ENCODE measurements around the gene ARHGEF7.
"Not testable (repeated sequence)": the region's sequence is repeated elsewhere in the genome, so short reads cannot be mapped to it uniquely, and the experiment has no call there.

DNA sequence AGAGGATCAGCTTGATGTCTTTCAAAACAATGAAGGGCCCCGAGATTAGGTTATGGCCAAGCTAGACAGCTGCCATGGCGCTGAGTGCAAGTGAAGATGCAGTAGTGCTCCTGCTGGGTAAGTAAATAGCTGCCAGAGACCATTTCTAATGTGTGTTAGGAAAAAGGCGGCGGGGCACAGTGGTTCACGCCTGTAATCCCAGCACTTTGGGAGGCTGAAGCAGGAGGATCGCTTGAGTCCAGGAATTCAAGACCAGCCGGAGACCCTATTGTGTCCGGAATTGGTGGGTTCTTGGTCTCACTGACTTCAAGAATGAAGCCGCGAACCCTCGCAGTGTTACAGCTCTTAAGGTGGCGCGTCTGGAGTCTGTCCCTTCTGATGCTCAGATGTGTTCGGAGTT lies 32.3 kb upstream of the ARHGEF7 start:
- TF ChIP-seq, protein P1, sequence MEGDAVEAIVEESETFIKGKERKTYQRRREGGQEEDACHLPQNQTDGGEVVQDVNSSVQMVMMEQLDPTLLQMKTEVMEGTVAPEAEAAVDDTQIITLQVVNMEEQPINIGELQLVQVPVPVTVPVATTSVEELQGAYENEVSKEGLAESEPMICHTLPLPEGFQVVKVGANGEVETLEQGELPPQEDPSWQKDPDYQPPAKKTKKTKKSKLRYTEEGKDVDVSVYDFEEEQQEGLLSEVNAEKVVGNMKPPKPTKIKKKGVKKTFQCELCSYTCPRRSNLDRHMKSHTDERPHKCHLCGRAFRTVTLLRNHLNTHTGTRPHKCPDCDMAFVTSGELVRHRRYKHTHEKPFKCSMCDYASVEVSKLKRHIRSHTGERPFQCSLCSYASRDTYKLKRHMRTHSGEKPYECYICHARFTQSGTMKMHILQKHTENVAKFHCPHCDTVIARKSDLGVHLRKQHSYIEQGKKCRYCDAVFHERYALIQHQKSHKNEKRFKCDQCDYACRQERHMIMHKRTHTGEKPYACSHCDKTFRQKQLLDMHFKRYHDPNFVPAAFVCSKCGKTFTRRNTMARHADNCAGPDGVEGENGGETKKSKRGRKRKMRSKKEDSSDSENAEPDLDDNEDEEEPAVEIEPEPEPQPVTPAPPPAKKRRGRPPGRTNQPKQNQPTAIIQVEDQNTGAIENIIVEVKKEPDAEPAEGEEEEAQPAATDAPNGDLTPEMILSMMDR (IDR thresholded peaks at IDR 0.05): not testable (repeated sequence)
- TF ChIP-seq, protein P2, sequence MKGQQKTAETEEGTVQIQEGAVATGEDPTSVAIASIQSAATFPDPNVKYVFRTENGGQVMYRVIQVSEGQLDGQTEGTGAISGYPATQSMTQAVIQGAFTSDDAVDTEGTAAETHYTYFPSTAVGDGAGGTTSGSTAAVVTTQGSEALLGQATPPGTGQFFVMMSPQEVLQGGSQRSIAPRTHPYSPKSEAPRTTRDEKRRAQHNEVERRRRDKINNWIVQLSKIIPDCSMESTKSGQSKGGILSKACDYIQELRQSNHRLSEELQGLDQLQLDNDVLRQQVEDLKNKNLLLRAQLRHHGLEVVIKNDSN (CRISPR knock-in tag; IDR thresholded peaks at IDR 0.05): not testable (repeated sequence)
- TF ChIP-seq ZNF396 (CRISPR knock-in tag; IDR thresholded peaks at IDR 0.05; ENCODE audit: borderline replicate concordance); FOXK1 (CRISPR knock-in tag; IDR thresholded peaks at IDR 0.05): not testable (repeated sequence)
- TF ChIP-seq, protein P3, sequence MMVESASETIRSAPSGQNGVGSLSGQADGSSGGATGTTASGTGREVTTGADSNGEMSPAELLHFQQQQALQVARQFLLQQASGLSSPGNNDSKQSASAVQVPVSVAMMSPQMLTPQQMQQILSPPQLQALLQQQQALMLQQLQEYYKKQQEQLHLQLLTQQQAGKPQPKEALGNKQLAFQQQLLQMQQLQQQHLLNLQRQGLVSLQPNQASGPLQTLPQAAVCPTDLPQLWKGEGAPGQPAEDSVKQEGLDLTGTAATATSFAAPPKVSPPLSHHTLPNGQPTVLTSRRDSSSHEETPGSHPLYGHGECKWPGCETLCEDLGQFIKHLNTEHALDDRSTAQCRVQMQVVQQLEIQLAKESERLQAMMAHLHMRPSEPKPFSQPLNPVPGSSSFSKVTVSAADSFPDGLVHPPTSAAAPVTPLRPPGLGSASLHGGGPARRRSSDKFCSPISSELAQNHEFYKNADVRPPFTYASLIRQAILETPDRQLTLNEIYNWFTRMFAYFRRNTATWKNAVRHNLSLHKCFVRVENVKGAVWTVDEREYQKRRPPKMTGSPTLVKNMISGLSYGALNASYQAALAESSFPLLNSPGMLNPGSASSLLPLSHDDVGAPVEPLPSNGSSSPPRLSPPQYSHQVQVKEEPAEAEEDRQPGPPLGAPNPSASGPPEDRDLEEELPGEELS (CRISPR knock-in tag; IDR thresholded peaks at IDR 0.05): not testable (repeated sequence)
- TF ChIP-seq, protein P4, sequence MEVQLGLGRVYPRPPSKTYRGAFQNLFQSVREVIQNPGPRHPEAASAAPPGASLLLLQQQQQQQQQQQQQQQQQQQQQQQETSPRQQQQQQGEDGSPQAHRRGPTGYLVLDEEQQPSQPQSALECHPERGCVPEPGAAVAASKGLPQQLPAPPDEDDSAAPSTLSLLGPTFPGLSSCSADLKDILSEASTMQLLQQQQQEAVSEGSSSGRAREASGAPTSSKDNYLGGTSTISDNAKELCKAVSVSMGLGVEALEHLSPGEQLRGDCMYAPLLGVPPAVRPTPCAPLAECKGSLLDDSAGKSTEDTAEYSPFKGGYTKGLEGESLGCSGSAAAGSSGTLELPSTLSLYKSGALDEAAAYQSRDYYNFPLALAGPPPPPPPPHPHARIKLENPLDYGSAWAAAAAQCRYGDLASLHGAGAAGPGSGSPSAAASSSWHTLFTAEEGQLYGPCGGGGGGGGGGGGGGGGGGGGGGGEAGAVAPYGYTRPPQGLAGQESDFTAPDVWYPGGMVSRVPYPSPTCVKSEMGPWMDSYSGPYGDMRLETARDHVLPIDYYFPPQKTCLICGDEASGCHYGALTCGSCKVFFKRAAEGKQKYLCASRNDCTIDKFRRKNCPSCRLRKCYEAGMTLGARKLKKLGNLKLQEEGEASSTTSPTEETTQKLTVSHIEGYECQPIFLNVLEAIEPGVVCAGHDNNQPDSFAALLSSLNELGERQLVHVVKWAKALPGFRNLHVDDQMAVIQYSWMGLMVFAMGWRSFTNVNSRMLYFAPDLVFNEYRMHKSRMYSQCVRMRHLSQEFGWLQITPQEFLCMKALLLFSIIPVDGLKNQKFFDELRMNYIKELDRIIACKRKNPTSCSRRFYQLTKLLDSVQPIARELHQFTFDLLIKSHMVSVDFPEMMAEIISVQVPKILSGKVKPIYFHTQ (CRISPR knock-in tag; IDR thresholded peaks at IDR 0.05): not testable (repeated sequence)
- TF ChIP-seq, protein P5, sequence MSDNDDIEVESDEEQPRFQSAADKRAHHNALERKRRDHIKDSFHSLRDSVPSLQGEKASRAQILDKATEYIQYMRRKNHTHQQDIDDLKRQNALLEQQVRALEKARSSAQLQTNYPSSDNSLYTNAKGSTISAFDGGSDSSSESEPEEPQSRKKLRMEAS (CRISPR knock-in tag; IDR thresholded peaks at IDR 0.05): not testable (repeated sequence)
